ENCODE results near the gene PHF2.

PHF2 gene

GRCh38 chr9:93726147-93726546, 149.8 kb downstream of the PHF2 start:
- H3K9me2 ChIP-seq (replicated peaks; ENCODE audit: low read depth, low read length), result no peaks in the 10 kb centered on the region
- no peaks in the 10 kb centered on the region for H3F3A ChIP-seq (ENCODE audit: low read depth)
- no peaks in the 10 kb centered on the region for H3K36me3 ChIP-seq (ENCODE audit: insufficient read depth, low read length)
- H3K27me3 ChIP-seq (ENCODE audit: insufficient read depth, low read length, poor library complexity, severe bottlenecking), result no peaks in the 10 kb centered on the region
- no peaks in the 10 kb centered on the region for H3K79me2 ChIP-seq (ENCODE audit: insufficient read depth, low read length)
- H3K4me2 ChIP-seq (ENCODE audit: low read depth, low read length, poor library complexity, severe bottlenecking), result no peak overlapping the region
- no peaks in the 10 kb centered on the region for H3K4me1 ChIP-seq (ENCODE audit: insufficient read depth, low read length, poor library complexity, severe bottlenecking)
- H3K4me3 ChIP-seq (ENCODE audit: low read length, poor library complexity, severe bottlenecking), result no peak overlapping the region
- TF ChIP-seq CTCF (conservative IDR thresholded peaks at IDR 0.05; ENCODE audit: low read length), result no peak
- TF ChIP-seq EZH2phosphoT487 (IDR thresholded peaks at IDR 0.05; ENCODE audit: borderline replicate concordance), result no peak
- H3K9ac ChIP-seq (ENCODE audit: low read depth, low read length, poor library complexity, severe bottlenecking), result no peak overlapping the region
- peaks cover 8% of the 10 kb centered on the region; the same call in 1 of the 2 replicates for H3K9me3 ChIP-seq (ENCODE audit: insufficient read depth, low read depth, low read length)
- no peaks in the 10 kb centered on the region for H4K20me1 ChIP-seq (ENCODE audit: insufficient read depth, low read length, poor library complexity, severe bottlenecking)
- no peak overlapping the region for H2AFZ ChIP-seq (ENCODE audit: low read length)
